Gastrocnemius medialis (tissue), 4 donors: ENCODE data around the gene FBLIM1.

Source experiments
- CTCF ChIP-seq, 5 experiments: fragments of 450-650 bp in 3 of 5; fragments of 200-600 bp in 2 of 5; sonication (generic) in 2 of 5; IDR thresholded peaks in 4 of 5; conservative IDR thresholded peaks in 1 of 5; 1 replicate in 4 of 5; 2 replicates in 1 of 5; pipeline ENCODE4 v1.5.1; 2016 to 2019; ENCODE audit warnings: antibody characterized with exemption in 5 of 5, mild to moderate bottlenecking in 3 of 5, moderate library complexity in 3 of 5
- POLR2A ChIP-seq, 2 donors: fragments of 450-650 bp; IDR thresholded peaks; one replicate each; pipeline ENCODE4 v1.6.1; 2017; ENCODE audit warnings: antibody characterized with exemption in 2 of 2, mild to moderate bottlenecking in 2 of 2, moderate library complexity in 2 of 2

DNA sequence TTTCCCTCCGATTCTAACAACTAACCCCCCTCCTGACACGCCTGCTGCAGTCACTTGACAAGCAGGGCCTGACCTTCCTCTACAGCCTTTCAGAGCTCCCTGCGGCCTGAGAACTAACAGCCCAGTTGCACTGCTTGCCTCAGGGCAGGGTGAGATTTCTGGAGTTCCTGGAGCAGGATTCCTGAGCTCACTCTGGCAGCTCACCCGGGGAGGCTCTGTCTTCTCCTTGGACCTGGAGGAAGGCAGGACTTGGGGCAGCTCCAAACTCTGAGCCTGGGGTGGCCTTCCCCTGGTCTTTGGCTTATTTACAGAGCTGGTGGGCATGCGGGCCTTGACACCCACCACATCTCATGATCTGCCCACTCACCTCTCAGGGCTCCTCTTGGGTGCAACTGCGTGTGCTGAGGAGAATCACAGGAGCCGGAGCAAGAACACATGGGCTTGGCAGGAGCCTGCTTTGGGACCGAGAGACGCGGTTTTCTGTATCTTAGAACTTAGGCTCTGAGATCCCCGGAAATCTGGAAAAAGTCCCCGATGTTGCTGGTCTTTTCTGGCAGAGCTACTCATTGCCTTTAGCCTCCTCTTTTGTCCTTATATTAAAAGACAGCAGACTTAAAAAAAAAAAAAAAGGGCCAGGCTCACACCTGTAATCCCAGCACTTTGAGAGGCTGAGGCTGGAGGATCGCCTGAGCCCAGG lies 35.6 kb upstream of the FBLIM1 start:
- TF ChIP-seq CTCF (IDR thresholded peaks at IDR 0.05 in 4 of 5, conservative IDR thresholded peaks at IDR 0.05 in 1 of 5): no peak
- TF ChIP-seq POLR2A (IDR thresholded peaks at IDR 0.05): no peak
